ENCODE measurements around the gene SAFB2. TPM values are rescaled to one million over a fixed set of nuclear protein-coding genes. Genes with fewer than 3 reads are reported as not detected.
A peak's percentile ranks its signal among the peaks of the same experiment; 100 is the strongest.

Gene SAFB2
- polyA plus RNA-seq, 2 of the 4 experiments (the other 2 are of a cell fraction), result 33.2 to 51.2 TPM

DNA sequence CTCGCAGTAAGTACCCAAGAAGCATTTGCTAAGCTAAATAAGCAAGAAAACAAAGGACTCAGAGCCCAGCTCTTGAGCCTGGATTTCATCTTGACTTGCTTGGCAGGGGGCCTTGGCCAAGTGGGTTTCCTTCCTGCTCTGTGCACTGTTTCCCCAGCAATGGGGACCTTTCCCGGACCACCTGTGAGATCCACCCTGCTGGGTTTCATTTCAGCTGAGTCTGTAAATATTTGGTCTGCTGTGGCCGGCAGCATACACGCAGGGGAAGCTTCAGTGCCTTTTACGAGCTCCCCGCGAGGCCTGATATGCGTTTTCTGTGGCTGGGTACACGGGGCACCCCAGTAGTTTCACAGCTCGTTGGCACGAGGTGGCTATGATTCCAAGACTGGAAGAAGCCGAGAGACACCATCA is 42.4 kb downstream of the SAFB2 start:
- H3K4me3 ChIP-seq, result no peak overlapping the region
- H3K27ac ChIP-seq, result no peak overlapping the region
- TF ChIP-seq, protein P1, sequence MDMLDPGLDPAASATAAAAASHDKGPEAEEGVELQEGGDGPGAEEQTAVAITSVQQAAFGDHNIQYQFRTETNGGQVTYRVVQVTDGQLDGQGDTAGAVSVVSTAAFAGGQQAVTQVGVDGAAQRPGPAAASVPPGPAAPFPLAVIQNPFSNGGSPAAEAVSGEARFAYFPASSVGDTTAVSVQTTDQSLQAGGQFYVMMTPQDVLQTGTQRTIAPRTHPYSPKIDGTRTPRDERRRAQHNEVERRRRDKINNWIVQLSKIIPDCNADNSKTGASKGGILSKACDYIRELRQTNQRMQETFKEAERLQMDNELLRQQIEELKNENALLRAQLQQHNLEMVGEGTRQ (IDR thresholded peaks at IDR 0.05), result no peak
- TF ChIP-seq RNF2 (IDR thresholded peaks at IDR 0.05; ENCODE audit: borderline replicate concordance, low read depth) (no peak), HOXB5 (CRISPR knock-in tag; IDR thresholded peaks at IDR 0.05) (no peak), PHF8 (IDR thresholded peaks at IDR 0.05; ENCODE audit: borderline replicate concordance, low read depth) (no peak), HOXB13 (CRISPR knock-in tag; IDR thresholded peaks at IDR 0.05; ENCODE audit: low read depth) (no peak)
- TF ChIP-seq, protein P2, sequence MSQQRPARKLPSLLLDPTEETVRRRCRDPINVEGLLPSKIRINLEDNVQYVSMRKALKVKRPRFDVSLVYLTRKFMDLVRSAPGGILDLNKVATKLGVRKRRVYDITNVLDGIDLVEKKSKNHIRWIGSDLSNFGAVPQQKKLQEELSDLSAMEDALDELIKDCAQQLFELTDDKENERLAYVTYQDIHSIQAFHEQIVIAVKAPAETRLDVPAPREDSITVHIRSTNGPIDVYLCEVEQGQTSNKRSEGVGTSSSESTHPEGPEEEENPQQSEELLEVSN (IDR thresholded peaks at IDR 0.05; ENCODE audit: borderline replicate concordance, low read depth), result no peak
- TF ChIP-seq, protein P3, sequence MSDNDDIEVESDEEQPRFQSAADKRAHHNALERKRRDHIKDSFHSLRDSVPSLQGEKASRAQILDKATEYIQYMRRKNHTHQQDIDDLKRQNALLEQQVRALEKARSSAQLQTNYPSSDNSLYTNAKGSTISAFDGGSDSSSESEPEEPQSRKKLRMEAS (IDR thresholded peaks at IDR 0.05), result no peak
- POLR2A ChIA-PET, result no interaction called here
- CTCF ChIA-PET, result interaction anchor here (0.5 to 2.0 kb wide), 7 partner anchors 19 to 719 kb away, joined by 3 to 5 read pairs (median 3); no protein-coding TSS in a partner anchor
- ATAC-seq, result no peak
- H3K4me2 ChIP-seq, result no peak overlapping the region
- WGBS (ENCODE audit: missing lambda C conversion rate), result 85% methylated on average over 12 of the region's 12 CpGs
- DNase-seq (ENCODE audit: low read depth in 1 of 2, low spot score in 1 of 2), result no peak
- H3K4me1 ChIP-seq, result no peaks in the 10 kb centered on the region
- no peaks in the 10 kb centered on the region for H3K9me3 ChIP-seq
- no peak for FAIRE-seq

DNA sequence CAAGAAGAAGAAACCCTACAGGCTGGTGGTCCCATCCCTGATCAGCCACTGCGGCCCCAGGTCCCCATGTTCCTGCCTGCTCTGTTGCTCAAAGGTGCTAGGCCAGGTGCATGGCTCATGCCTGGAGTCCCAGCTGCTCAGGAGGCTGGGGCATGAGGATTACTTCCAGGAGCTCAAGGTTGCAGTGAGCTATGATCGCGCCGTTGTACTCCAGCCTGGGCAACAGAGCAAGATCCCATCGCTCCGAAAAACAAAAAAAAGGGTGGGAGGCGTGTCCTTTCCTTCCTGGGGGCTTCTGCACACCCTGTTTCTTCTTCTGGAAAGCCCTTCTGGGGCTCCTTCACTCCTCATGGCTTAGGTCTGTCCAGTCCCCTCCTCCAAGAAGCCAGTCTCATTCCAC is 42.9 kb downstream of the SAFB2 start:
- FAIRE-seq (no peak), ATAC-seq (no peak), DNase-seq (ENCODE audit: low read depth in 1 of 2, low spot score in 1 of 2) (no peak)
- no peak overlapping the region for H3K4me3 ChIP-seq
- no peak overlapping the region for H3K27ac ChIP-seq
- CTCF ChIA-PET, result interaction anchor here (0.5 to 2.0 kb wide), 7 partner anchors 19 to 718 kb away, joined by 3 to 5 read pairs (median 4); no protein-coding TSS in a partner anchor
- H3K9me3 ChIP-seq, result no peaks in the 10 kb centered on the region
- TF ChIP-seq CEBPB (IDR thresholded peaks at IDR 0.05), result no peak
- no peak for TF ChIP-seq EHMT2 (IDR thresholded peaks at IDR 0.05; ENCODE audit: low read depth)
- TF ChIP-seq RAD21 (conservative IDR thresholded peaks at IDR 0.05 in 1 of 2, IDR thresholded peaks at IDR 0.05 in 1 of 2), result no peak
- POLR2A ChIA-PET, result no interaction called here
- no peak overlapping the region for H3K4me2 ChIP-seq
- WGBS (ENCODE audit: missing lambda C conversion rate), result 96% methylated on average over 6 of the region's 7 CpGs
- no peaks in the 10 kb centered on the region for H3K4me1 ChIP-seq

DNA sequence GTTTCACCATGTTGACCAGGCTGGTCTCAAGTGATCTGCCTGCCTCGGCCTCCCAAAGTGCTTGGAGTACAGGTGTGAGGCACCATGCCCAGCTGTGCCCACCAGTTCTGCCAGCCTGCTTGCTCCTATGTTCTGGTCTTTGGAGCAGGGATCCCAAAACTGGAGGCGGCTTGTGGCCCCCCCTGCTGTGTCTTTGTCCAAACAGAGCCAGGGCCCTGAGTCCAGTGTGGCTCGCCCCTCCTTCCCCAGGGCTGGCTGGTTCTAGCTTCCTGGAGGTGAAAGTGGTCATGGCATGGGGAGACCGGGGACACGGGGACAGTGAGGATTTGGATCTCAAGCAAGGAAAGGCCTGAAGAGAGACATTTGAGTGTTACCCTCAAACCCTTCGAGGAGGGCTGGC is 43.3 kb downstream of the SAFB2 start:
- FAIRE-seq (no peak), DNase-seq (ENCODE audit: low read depth in 1 of 2, low spot score in 1 of 2) (no peak), ATAC-seq (no peak)
- CTCF ChIA-PET, result interaction anchor here (0.7 to 2.0 kb wide), 6 partner anchors 13 to 564 kb away, joined by 3 to 5 read pairs (median 3); no protein-coding TSS in a partner anchor
- no peak overlapping the region for H3K27ac ChIP-seq
- no peaks in the 10 kb centered on the region for H3K4me1 ChIP-seq
- POLR2A ChIA-PET, result no interaction called here
- H3K9me3 ChIP-seq, result no peaks in the 10 kb centered on the region
- WGBS (ENCODE audit: missing lambda C conversion rate), result no CpG with 5 or more reads among the region's 6 CpGs
- TF ChIP-seq, protein P3 (IDR thresholded peaks at IDR 0.05), result no peak
- TF ChIP-seq CBX2 (IDR thresholded peaks at IDR 0.05; ENCODE audit: borderline replicate concordance, low read depth) (no peak), ZNF302 (CRISPR knock-in tag; IDR thresholded peaks at IDR 0.05) (no peak), MYC (IDR thresholded peaks at IDR 0.05; ENCODE audit: borderline replicate concordance, low read length) (no peak), EHMT2 (IDR thresholded peaks at IDR 0.05; ENCODE audit: low read depth) (no peak), EP300 (IDR thresholded peaks at IDR 0.05) (no peak), NR3C1 (IDR thresholded peaks at IDR 0.05) (no peak), MAFK (IDR thresholded peaks at IDR 0.05; ENCODE audit: partially characterized antibody) (no peak)
- H3K4me2 ChIP-seq, result no peak overlapping the region
- no peak overlapping the region for H3K4me3 ChIP-seq

DNA sequence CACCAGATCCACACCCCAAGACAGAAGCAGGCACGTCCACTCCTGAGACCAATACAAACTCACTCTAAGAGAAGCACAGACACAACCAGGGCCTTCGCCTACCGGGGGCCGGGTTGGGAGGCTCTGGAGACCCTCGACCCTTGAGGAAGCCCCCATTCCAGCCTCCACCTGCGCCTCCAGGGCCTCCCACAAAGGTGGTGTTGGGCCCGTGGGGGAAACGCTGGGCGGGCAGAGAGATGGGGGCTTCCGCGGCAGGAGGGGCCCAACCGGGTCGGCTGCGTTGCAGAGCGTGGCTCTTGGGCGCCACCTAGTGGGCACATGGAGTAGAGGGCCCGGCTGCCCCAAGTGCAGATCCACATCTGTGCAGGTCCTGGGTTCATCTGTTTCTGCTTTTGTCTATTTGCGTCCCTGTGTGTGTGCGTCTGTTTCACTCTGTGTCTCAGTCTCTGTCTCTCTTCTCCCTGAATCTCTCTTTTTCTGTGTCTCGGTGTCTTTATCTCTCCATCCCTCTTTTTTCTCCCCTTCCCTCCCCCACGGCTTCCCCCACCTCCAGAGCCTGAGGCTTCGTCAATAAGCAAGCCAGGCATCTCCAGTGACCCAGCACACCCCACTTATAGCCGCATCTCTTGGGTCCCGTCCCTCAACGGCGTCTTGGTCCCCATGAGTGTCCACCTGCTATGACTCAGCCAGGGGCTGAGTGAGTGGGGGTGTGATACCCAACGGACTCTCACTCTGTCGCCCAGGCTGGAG is 44.3 kb downstream of the SAFB2 start:
- ATAC-seq (peak; percentile 84 to 93), DNase-seq (ENCODE audit: low read depth in 1 of 2, low spot score in 1 of 2) (peak; percentile 33 to 57), FAIRE-seq (no peak)
- H3K4me1 ChIP-seq, result no peaks in the 10 kb centered on the region
- no peaks in the 10 kb centered on the region for H3K9me3 ChIP-seq
- ChIA-PET CTCF (interaction anchor here (0.7 to 2.0 kb wide), 7 partner anchors 11 to 563 kb away, joined by 3 to 5 read pairs (median 3); no protein-coding TSS in a partner anchor), POLR2A (no interaction called here)
- peak overlapping the region; percentile 78 for H3K4me2 ChIP-seq
- WGBS (ENCODE audit: missing lambda C conversion rate), result 16% methylated on average over 7 of the region's 28 CpGs
- TF ChIP-seq TFCP2L1 (CRISPR knock-in tag; IDR thresholded peaks at IDR 0.05), result no peak
- no peak for TF ChIP-seq TP53 (CRISPR knock-in tag; IDR thresholded peaks at IDR 0.05)
- peak; percentile 75 for TF ChIP-seq SMC3 (IDR thresholded peaks at IDR 0.05)
- no peak for TF ChIP-seq MAFK (IDR thresholded peaks at IDR 0.05; ENCODE audit: partially characterized antibody)
- TF ChIP-seq, protein P4, sequence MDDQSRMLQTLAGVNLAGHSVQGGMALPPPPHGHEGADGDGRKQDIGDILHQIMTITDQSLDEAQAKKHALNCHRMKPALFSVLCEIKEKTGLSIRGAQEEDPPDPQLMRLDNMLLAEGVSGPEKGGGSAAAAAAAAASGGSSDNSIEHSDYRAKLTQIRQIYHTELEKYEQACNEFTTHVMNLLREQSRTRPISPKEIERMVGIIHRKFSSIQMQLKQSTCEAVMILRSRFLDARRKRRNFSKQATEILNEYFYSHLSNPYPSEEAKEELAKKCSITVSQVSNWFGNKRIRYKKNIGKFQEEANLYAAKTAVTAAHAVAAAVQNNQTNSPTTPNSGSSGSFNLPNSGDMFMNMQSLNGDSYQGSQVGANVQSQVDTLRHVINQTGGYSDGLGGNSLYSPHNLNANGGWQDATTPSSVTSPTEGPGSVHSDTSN (IDR thresholded peaks at IDR 0.05), result no peak
- TF ChIP-seq, protein P5, sequence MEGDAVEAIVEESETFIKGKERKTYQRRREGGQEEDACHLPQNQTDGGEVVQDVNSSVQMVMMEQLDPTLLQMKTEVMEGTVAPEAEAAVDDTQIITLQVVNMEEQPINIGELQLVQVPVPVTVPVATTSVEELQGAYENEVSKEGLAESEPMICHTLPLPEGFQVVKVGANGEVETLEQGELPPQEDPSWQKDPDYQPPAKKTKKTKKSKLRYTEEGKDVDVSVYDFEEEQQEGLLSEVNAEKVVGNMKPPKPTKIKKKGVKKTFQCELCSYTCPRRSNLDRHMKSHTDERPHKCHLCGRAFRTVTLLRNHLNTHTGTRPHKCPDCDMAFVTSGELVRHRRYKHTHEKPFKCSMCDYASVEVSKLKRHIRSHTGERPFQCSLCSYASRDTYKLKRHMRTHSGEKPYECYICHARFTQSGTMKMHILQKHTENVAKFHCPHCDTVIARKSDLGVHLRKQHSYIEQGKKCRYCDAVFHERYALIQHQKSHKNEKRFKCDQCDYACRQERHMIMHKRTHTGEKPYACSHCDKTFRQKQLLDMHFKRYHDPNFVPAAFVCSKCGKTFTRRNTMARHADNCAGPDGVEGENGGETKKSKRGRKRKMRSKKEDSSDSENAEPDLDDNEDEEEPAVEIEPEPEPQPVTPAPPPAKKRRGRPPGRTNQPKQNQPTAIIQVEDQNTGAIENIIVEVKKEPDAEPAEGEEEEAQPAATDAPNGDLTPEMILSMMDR (IDR thresholded peaks at IDR 0.05), result peak; percentile 82
- peak; percentile 80 to 90 for TF ChIP-seq RAD21 (conservative IDR thresholded peaks at IDR 0.05 in 1 of 2, IDR thresholded peaks at IDR 0.05 in 1 of 2)
- H3K27ac ChIP-seq, result peak overlapping the region; percentile 30 to 74; a peak in 3 of 6 replicates
- no peak overlapping the region for H3K4me3 ChIP-seq

Data from A549 (cell line).